Activated T-cell treated with anti-CD3 and anti-CD28 coated beads, Interleukin-2, amount 50 U/mL, for 72 hours (primary cell): ENCODE results near the gene STEEP1. TPM values are rescaled to one million over a fixed set of nuclear protein-coding genes. Genes with fewer than 3 reads are reported as not detected.
"Not testable (repeated sequence)": the region's sequence is repeated elsewhere in the genome, so short reads cannot be mapped to it uniquely, and the experiment has no call there.

Experiments
- ATAC-seq, 2 donors: fragments of 150-1000 bp; cut with Tn5 transposase; replicated peaks in 1 of 2; 2 replicates each; pipeline ENCODE4 v1.10.0; 2021; ENCODE audit warnings: moderate library complexity in 2 of 2, mild to moderate bottlenecking in 1 of 2
- DNase-seq, 2 donors: peaks; one replicate each; pipeline ENCODE4 v3.0.0; 2021 to 2022; ENCODE audit warnings: mixed read lengths in 1 of 2
- H3K27ac Mint-ChIP-seq: one replicate; pipeline ENCODE4 v1.8.0; 2022; ENCODE audit warnings: mild to moderate bottlenecking, moderate library complexity, mixed read lengths
- H3K27me3 Mint-ChIP-seq: one replicate; pipeline ENCODE4 v1.8.0; 2022; ENCODE audit warnings: low read depth, mixed read lengths
- H3K36me3 Mint-ChIP-seq, 2 donors: one replicate each; pipeline ENCODE4 v1.8.0; 2022; ENCODE audit warnings: mixed read lengths in 2 of 2, mild to moderate bottlenecking in 1 of 2; ENCODE audit not compliant: insufficient read depth in 2 of 2
- H3K4me1 Mint-ChIP-seq: one replicate; pipeline ENCODE4 v1.8.0; 2022; ENCODE audit warnings: low read depth, mixed read lengths
- H3K4me3 Mint-ChIP-seq, 2 donors: one replicate each; pipeline ENCODE4 v1.8.0; 2022; ENCODE audit warnings: mild to moderate bottlenecking in 2 of 2, mixed read lengths in 2 of 2, moderate library complexity in 2 of 2
- H3K9me3 Mint-ChIP-seq, 2 donors: one replicate each; pipeline ENCODE4 v1.8.0; 2022; ENCODE audit warnings: mixed read lengths in 2 of 2
- total RNA-seq, 2 donors: library from RNA; stranded (reverse); gene quantifications; one replicate each; pipeline ENCODE4 v1.2.3, GENCODE V29; 2022

Gene STEEP1
- total RNA-seq, 2 donors from 2014 or later = 22.1 to 23.5 TPM

DNA sequence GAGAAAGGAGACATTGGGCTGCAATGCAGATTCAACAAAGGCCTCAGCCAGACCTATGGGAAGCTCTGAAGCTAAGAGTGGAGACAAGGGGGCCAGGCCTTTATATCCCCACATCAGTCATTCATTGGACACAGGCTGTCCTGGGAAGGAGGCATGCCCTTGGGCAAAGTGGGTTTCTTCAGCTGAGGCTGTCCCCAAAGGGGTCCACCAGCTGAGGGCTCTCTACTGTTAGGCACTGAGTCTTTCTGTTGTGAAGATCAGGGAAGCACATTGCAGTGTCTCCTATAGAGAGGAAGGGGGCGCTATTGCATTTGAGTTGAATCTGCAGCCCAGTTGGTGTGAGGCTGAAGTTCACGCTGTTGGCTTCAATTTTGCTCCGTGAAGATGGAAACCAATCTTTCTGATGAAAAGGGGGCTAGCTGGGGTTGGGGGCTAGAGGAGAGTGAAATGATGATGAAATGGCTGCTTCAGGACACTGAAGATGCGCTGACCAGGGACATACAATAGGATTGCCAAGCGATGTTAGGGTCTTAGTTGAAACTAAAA is 49.0 kb downstream of the STEEP1 start:
- no peaks in the 10 kb centered on the region for H3K9me3 Mint-ChIP-seq
- H3K27ac Mint-ChIP-seq = peak overlapping the region; percentile 61
- DNase-seq (peak; percentile 35 to 39), ATAC-seq (peak; percentile 86 to 87)
- H3K36me3 Mint-ChIP-seq = no peaks in the 10 kb centered on the region
- H3K4me1 Mint-ChIP-seq = peaks cover 5% of the 10 kb centered on the region
- H3K4me3 Mint-ChIP-seq = no peak overlapping the region
- peaks cover 6% of the 10 kb centered on the region for H3K27me3 Mint-ChIP-seq

DNA sequence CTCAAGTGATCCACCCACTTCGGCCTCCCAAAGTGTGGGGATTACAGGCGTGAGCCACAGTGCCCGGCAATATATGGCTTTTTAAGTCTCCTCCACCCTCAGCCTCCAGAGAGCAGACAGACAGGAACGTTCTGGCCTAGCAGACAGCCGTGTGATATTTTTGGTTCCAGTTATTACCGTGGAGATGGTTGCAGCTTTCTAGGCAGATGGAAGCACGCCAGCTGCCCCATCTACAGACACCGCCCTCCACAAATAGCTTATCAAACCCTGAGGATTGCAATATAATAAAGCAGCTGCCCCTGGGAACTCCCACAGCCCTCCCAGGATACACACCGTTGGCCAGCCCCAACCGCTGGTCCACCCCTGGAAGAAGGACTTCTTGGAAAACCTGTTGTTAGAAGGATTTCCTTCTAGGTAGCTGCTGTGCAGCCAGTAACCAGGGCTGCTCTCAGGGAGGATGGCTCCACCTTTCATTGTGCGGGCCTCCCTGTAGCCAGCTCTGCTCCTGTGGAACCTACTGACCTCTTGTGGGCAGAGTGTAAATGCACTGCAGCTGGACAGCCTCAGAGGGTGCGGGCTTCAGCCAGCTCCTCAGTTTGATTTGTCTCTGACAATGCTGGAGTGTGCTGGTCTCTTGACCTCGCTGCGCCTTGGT is 52.9 kb downstream of the STEEP1 start:
- Mint-ChIP-seq H3K27me3 (peaks cover 7% of the 10 kb centered on the region), H3K9me3 (no peaks in the 10 kb centered on the region), H3K27ac (no peak overlapping the region), H3K36me3 (no peaks in the 10 kb centered on the region), H3K4me3 (no peak overlapping the region), H3K4me1 (peaks cover 5% of the 10 kb centered on the region)
- DNase-seq = peak; percentile 11 to 30
- peak; percentile 65 to 78 for ATAC-seq

DNA sequence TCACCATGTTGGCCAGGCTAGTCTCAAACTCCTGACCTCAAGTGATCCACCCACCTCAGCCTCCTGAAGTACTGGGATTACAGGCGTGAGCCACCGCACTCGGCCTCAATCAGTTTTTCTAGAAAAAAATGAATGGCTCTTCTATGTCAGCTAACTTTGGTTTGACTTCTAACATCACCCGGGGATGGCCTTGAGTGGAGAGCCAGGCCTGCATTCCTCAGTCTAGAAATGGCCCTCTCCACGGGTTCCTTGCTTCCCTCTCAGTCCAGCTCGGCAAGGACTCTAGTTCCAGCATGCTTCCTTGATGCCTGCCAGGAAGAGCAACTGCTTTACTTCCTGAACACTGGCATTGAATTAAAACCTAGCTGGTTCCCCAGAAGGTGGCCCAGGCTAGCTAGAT is 58.0 kb downstream of the STEEP1 start:
- H3K27me3 Mint-ChIP-seq = peaks cover 7% of the 10 kb centered on the region
- no peak overlapping the region for H3K27ac Mint-ChIP-seq
- no peak overlapping the region for H3K4me3 Mint-ChIP-seq
- no peak for DNase-seq
- ATAC-seq = no peak
- no peaks in the 10 kb centered on the region for H3K36me3 Mint-ChIP-seq
- peaks cover 6% of the 10 kb centered on the region for H3K4me1 Mint-ChIP-seq
- H3K9me3 Mint-ChIP-seq = no peaks in the 10 kb centered on the region

DNA sequence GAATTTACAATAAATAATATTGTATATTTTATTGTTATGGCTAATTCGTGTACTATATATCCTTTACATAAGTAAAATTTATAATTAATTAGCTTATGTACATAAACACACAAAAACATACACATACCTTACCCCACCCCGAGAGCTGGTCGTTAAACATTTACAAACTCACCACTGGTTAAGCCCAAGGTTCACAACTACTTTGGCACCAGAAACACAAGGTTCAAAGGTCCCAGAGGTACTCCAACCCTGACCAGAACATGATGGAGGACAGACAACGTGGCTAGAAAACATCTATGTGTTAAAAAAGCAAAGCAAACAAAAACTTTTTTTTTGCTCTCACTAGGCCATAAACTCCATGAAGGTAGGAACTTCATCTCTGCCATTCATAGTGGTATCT is 59.3 kb downstream of the STEEP1 start:
- Mint-ChIP-seq H3K9me3 (no peaks in the 10 kb centered on the region), H3K4me3 (no peak overlapping the region)
- ATAC-seq = no peak

DNA sequence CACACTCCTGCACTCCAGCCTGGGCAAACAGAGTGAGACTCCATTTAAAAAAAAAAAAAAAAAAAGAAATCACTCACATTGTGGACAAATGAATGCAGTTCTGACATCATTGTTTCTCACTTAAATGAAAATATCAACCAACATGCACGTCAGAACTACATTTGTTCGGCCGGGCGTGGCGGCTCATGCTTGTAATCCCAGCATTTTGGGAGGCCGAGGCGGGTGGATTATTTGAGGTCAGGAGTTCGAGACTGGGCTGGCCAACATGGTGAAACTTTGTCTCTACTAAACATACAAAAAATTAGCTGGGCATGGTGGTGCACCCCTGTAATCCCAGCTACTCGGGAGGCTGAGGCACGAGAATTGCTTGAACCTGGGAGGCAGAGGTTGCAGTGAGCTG is 60.1 kb downstream of the STEEP1 start:
- H3K27me3 Mint-ChIP-seq, H3K27ac Mint-ChIP-seq, H3K4me3 Mint-ChIP-seq, DNase-seq, H3K36me3 Mint-ChIP-seq, ATAC-seq, H3K4me1 Mint-ChIP-seq, H3K9me3 Mint-ChIP-seq: not testable (repeated sequence)

More for the DNA sequence above, 59.3 kb downstream of the STEEP1 start:
- Mint-ChIP-seq H3K4me1 (peaks cover 9% of the 10 kb centered on the region), H3K36me3 (no peaks in the 10 kb centered on the region), H3K27ac (no peak overlapping the region), H3K27me3 (peaks cover 4% of the 10 kb centered on the region)
- no peak for DNase-seq

DNA sequence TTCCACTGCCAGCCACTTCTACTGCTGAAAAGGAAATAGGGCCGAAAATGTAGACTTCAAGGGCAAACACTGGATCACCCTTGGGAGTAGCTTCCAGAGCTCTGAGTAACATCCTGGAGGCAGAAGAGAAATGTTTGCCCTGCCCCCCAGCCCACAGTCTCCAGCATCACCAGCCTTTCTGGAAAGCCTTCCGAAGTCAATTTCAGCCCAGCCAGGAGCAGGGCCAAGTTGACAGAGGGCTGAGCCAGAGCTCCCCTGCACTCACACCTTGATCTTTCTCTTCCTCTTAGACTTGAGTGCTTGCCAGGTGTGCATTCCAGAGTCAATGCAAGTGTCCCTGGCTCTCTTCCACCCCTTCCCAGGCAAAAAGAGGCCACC is 61.7 kb downstream of the STEEP1 start:
- Mint-ChIP-seq H3K4me3 (no peak overlapping the region), H3K27ac (no peak overlapping the region), H3K9me3 (no peaks in the 10 kb centered on the region), H3K36me3 (no peaks in the 10 kb centered on the region), H3K4me1 (peaks cover 9% of the 10 kb centered on the region), H3K27me3 (no peaks in the 10 kb centered on the region)
- no peak for ATAC-seq
- DNase-seq = no peak

DNA sequence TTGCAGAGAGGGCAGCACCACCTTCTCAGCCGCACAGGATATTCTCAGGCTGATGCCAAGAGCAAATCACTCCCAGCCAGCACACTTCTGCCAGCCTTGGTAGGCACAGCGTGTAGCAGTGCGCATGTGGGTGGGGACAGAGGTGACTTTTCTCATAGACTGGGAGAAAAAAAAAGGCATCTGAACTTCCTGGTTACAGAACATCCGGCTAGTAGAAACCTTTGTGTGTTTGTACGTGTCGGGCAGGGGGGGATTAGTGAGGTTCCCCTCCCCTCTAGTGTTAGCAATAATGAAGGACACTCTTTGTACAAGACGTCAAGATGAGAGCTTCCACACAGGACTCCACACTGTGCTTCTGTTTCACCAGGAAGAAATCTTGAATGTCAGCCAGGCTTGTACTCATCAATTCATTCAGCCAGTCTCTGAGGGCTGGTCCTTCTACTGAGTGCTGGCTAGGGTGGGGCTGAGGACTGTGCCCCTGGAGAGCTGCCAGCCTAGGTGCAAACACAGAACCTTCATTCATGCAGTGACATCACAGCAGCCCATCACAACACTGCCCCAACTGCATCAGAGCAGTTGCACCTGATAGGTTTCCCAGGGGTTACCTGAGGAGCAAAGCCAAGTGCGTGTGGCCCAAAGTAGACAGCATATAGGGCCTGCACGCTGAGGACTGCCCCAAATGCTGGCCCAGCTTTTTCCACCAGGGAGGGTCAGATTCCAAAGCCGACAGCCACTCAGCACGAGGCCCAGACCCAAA is 62.3 kb downstream of the STEEP1 start:
- H3K36me3 Mint-ChIP-seq = no peaks in the 10 kb centered on the region
- DNase-seq = no peak
- no peaks in the 10 kb centered on the region for H3K27me3 Mint-ChIP-seq

DNA sequence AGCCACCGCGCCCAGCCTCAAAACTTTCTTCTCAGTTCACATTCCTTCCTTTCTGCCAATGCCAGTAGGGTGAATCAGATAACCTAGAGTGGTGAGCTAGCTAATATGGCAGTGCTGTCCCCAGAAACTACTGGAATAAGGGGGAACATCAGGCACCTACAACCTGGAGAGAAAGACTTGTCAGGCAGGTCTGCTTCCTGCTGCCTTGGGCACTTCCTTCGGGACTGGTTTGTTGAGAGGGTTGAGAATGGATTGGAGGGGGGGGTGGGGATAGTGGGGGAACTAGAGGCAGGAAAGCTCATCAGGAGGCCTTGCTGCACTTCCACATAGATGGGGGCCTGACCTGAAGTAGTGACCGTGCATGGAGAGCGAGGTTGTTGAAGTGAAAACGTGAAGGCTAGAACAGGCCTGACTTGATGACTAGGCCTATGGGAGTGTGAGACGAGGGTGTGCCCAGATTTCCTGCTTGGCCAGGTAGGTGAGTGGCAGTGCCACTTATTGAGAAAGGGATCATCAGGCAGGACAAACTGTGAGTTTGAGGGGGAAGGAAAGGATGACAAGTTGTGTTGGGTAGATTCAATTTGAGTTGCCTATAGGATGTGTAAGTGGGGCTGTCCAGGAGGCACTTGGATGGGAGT is 63.6 kb downstream of the STEEP1 start:
- Mint-ChIP-seq H3K27ac (no peak overlapping the region), H3K27me3 (no peaks in the 10 kb centered on the region), H3K4me3 (no peak overlapping the region), H3K36me3 (no peaks in the 10 kb centered on the region), H3K9me3 (no peaks in the 10 kb centered on the region), H3K4me1 (peaks cover 9% of the 10 kb centered on the region)
- no peak for DNase-seq
- no peak for ATAC-seq

More for the DNA sequence above, 62.3 kb downstream of the STEEP1 start:
- Mint-ChIP-seq H3K9me3 (no peaks in the 10 kb centered on the region), H3K27ac (no peak overlapping the region), H3K4me1 (peaks cover 9% of the 10 kb centered on the region), H3K4me3 (no peak overlapping the region)
- ATAC-seq = peak; percentile 38 to 69

DNA sequence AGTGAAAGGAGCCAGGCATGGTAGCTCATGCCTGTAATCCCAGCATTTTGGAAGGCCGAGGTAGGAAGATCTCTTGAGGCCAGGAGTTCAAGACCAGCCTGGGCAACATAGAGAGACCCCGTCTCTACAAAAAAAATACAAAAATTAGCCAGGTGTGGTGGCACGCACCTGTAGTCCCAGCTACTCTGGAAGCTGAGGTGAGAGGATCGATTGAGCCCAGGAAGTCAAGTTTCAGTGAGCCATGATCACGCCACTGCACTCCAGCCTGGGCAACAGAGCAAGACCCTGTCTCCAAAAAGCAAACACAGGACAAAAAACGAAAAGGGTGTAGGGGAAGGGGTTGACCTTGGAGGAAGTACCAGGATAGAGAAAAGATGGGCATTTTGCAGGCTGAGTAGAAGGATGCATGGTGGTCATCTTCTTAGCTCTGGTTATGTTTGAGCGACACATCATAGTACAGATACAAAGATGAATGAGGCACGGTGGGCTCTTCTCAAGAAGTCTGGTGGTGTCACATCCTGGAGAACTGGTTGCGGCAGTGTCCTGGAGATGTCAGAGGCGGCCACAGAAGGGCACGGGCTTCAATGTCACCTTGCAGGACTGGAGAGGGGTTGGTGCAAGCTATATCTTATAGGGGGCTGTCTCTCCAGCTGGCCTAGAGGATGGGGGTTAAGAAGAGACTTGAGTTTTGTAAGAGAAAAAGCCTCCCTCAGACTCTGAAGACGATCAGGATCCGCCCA is 65.0 kb downstream of the STEEP1 start:
- no peaks in the 10 kb centered on the region for H3K9me3 Mint-ChIP-seq
- H3K4me3 Mint-ChIP-seq = no peak overlapping the region
- H3K27ac Mint-ChIP-seq = no peak overlapping the region
- H3K4me1 Mint-ChIP-seq = peaks cover 16% of the 10 kb centered on the region
- H3K27me3 Mint-ChIP-seq = peaks cover 6% of the 10 kb centered on the region
- no peaks in the 10 kb centered on the region for H3K36me3 Mint-ChIP-seq
- no peak for DNase-seq
- no peak for ATAC-seq

DNA sequence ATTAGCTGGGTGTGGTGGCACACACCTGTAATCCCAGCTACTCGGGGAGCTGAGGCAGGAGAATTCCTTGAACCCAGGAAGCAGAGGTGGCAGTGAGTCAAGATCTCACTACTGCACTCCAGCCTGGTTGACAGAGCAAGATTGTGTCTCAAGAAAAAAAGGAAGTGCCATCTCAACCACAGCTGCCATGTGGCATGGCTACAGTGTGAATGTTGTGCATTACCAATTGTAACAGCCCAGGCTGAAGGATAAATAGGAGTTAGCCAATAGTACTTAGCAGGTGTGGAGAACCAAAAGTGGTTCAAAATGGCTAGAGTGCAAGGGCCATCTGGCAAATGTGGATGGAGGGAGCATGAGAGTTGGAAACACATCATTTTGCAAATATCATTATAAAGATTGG is 68.0 kb downstream of the STEEP1 start:
- H3K4me3 Mint-ChIP-seq = no peak overlapping the region
- no peaks in the 10 kb centered on the region for H3K9me3 Mint-ChIP-seq

DNA sequence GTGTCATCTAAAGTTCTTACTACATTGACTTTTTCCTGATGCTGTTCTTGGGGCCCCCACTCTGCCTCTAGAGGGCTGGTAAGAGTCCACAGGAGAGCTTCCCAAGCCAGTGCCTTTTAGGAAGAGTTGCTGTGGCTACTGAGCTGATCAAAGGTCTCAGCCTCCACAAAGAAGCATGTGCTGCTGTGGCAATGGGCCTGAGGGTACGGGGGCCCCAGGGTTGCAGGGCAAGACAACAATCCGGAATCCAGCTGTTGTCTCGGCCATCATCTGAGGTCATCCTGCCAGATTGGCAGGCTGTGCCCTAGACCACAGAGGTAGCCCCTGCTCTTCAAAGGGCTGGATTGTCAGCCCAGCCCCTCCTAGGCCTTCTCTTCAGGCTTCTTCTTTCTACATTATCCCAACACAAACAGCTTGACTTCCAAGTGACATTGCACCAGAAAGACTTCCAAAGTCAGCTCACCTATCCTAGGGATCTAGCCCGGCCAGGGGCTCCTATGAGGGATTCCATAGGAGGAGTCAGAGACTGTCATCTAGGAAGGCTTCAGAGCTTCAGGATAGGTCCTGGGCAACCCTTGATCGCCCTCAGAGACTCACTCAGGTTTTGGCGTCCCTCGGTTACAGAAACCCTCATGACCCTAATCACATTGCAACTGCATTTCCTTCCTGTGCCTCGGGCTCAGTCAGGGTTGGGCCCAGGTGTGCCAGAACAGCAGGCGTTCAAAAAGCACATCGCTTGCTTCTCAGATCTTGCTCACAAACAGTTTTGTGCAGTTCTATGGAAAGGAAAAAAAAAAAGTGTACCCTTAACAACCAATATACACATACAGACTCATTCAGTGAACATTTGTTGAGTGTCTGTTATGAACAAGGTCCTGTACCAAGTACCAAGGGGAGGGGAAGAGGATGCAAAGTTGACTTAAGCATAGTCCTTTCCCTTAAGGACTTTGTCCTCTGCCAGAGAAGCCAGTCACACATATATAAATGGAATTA is 69.2 kb downstream of the STEEP1 start:
- Mint-ChIP-seq H3K36me3 (no peaks in the 10 kb centered on the region), H3K4me1 (peaks cover 8% of the 10 kb centered on the region), H3K27ac (no peak overlapping the region), H3K9me3 (no peaks in the 10 kb centered on the region), H3K27me3 (peaks cover 6% of the 10 kb centered on the region), H3K4me3 (no peak overlapping the region)
- no peak for DNase-seq
- peak in 1 of 2 donors; percentile 30 for ATAC-seq

More for the DNA sequence above, 68.0 kb downstream of the STEEP1 start:
- Mint-ChIP-seq H3K27me3 (peaks cover 6% of the 10 kb centered on the region), H3K4me1 (peaks cover 10% of the 10 kb centered on the region), H3K36me3 (no peaks in the 10 kb centered on the region), H3K27ac (no peak overlapping the region)
- ATAC-seq (no peak), DNase-seq (no peak)
